ENCODE data around the gene FCER1G.

DNA sequence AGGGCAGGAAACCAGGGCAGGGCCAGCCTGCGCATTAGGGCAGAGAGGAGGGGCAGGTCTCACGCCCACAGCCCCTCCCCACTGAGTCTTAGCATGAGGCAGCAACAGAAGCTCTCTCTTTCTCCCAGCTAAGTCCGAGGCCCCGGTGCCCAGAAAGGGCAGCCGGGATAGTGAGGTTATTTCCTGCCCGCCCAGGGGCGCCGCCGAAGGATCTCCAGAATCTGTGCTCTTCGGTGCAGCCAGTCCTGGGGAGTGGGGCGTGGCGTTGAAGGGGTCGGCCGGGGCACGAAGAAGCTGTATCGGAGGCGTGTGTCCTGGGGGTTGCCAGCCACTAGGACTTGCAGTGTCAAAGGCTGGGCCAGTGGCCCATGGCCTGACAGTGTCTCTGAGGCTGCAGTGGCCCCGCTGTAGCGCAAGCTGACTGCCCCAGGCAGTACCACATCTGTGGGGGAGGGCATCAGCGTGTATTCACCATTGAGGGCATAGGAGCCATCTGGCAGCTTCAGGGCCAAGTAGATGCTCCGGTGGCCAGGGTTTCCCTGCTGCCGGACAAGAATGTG lies 24.1 kb upstream of the FCER1G start:
- peak in 1 of 2 donors; percentile 64 for TF ChIP-seq POLR2AphosphoS5 (IDR thresholded peaks at IDR 0.05; ENCODE audit: insufficient read depth in 1 of 2, low read depth in 1 of 2)
- no peak for TF ChIP-seq CTCF (IDR thresholded peaks at IDR 0.05)
